Stimulated activated effector memory CD8-positive, alpha-beta T cell treated with anti-CD3 and anti-CD28 coated beads, Interleukin-12 subunit alpha, Interleukin-12 subunit beta, amount 100 ng/mL, for 72 hours (primary cell): ENCODE results near the gene KLHL41.

Source experiments
- ATAC-seq: fragments of 150-1000 bp; cut with Tn5 transposase; 2 replicates; pipeline ENCODE4 v1.10.0; 2021
- DNase-seq, 2 donors: peaks; one replicate each; pipeline ENCODE4 v3.0.0; 2021 to 2022; ENCODE audit warnings: low spot score in 2 of 2
- H3K27ac Mint-ChIP-seq: one replicate; pipeline ENCODE4 v1.8.0; 2022; ENCODE audit warnings: mild to moderate bottlenecking, mixed read lengths
- H3K36me3 Mint-ChIP-seq: one replicate; pipeline ENCODE4 v1.8.0; 2022; ENCODE audit warnings: mild to moderate bottlenecking, mixed read lengths
- H3K4me1 Mint-ChIP-seq: one replicate; pipeline ENCODE4 v1.8.0; 2022; ENCODE audit warnings: mixed read lengths
- H3K4me3 Mint-ChIP-seq: one replicate; pipeline ENCODE4 v1.8.0; 2022; ENCODE audit warnings: mild to moderate bottlenecking, mixed read lengths
- H3K9me3 Mint-ChIP-seq: one replicate; pipeline ENCODE4 v1.8.0; 2022; ENCODE audit warnings: mixed read lengths

Gene KLHL41

GRCh38 chr2:169509298-169509885 is at the start of gene KLHL41:
TSS of gene KLHL41 (plus strand) at chr2:169509702. CDS start at chr2:169509779, 77 bp downstream.
- no peak within 1 kb of the TSS for H3K4me3 Mint-ChIP-seq
- no peaks in the 10 kb centered on the region for H3K9me3 Mint-ChIP-seq
- no peak for DNase-seq
- H3K4me1 Mint-ChIP-seq = peaks cover 6% of the 10 kb centered on the region
- no peaks in the 10 kb centered on the region for H3K36me3 Mint-ChIP-seq
- no peak within 1 kb of the TSS for H3K27ac Mint-ChIP-seq
- ATAC-seq = no peak

GRCh38 chr2:169461143-169461542 is 48.4 kb upstream of the KLHL41 start:
- Mint-ChIP-seq H3K27ac (no peak overlapping the region), H3K4me3 (no peak overlapping the region), H3K4me1 (peaks cover 6% of the 10 kb centered on the region), H3K36me3 (peaks cover 7% of the 10 kb centered on the region), H3K9me3 (no peaks in the 10 kb centered on the region)
- no peak for DNase-seq
- ATAC-seq = no peak

- Mint-ChIP-seq H3K4me1 (peaks cover 6% of the 10 kb centered on the region), H3K36me3 (peaks cover 7% of the 10 kb centered on the region), H3K4me3 (no peak overlapping the region), H3K27ac (no peak overlapping the region), H3K9me3 (no peaks in the 10 kb centered on the region)
- peak; percentile 34 for ATAC-seq
- DNase-seq = no peak
Observed at GRCh38 chr2:169462896-169463695, 46.4 kb upstream of the KLHL41 start.

- Mint-ChIP-seq H3K9me3 (no peaks in the 10 kb centered on the region), H3K4me3 (no peak overlapping the region), H3K27ac (no peak overlapping the region), H3K36me3 (peaks cover 7% of the 10 kb centered on the region), H3K4me1 (peaks cover 6% of the 10 kb centered on the region)
- DNase-seq (no peak), ATAC-seq (peak; percentile 32)
Observed at GRCh38 chr2:169464466-169464865, 45.0 kb upstream of the KLHL41 start.

GRCh38 chr2:169464882-169465281 is 44.6 kb upstream of the KLHL41 start:
- no peak overlapping the region for H3K4me3 Mint-ChIP-seq
- H3K4me1 Mint-ChIP-seq = peaks cover 6% of the 10 kb centered on the region
- H3K9me3 Mint-ChIP-seq = no peaks in the 10 kb centered on the region
- H3K36me3 Mint-ChIP-seq = peaks cover 7% of the 10 kb centered on the region
- H3K27ac Mint-ChIP-seq = no peak overlapping the region
- no peak for DNase-seq
- ATAC-seq = peak; percentile 80

GRCh38 chr2:169468841-169469240 is 40.7 kb upstream of the KLHL41 start:
- ATAC-seq = peak; percentile 46
- Mint-ChIP-seq H3K9me3 (no peaks in the 10 kb centered on the region), H3K4me3 (no peak overlapping the region), H3K36me3 (peaks cover 7% of the 10 kb centered on the region), H3K4me1 (peaks cover 6% of the 10 kb centered on the region), H3K27ac (no peak overlapping the region)
- no peak for DNase-seq

- Mint-ChIP-seq H3K4me3 (no peak overlapping the region), H3K9me3 (no peaks in the 10 kb centered on the region), H3K36me3 (peaks cover 2% of the 10 kb centered on the region), H3K27ac (no peak overlapping the region), H3K4me1 (peaks cover 1% of the 10 kb centered on the region)
- DNase-seq (no peak), ATAC-seq (peak; percentile 71)
Observed at GRCh38 chr2:169469952-169470572, 39.4 kb upstream of the KLHL41 start.

GRCh38 chr2:169472249-169472648 is 37.3 kb upstream of the KLHL41 start:
- H3K27ac Mint-ChIP-seq = no peak overlapping the region
- no peaks in the 10 kb centered on the region for H3K36me3 Mint-ChIP-seq
- no peaks in the 10 kb centered on the region for H3K4me1 Mint-ChIP-seq
- no peak for DNase-seq
- no peak for ATAC-seq
- no peak overlapping the region for H3K4me3 Mint-ChIP-seq
- no peaks in the 10 kb centered on the region for H3K9me3 Mint-ChIP-seq

GRCh38 chr2:169476459-169476858 is 33.0 kb upstream of the KLHL41 start:
- peaks cover 12% of the 10 kb centered on the region for H3K4me1 Mint-ChIP-seq
- no peak overlapping the region for H3K4me3 Mint-ChIP-seq
- H3K36me3 Mint-ChIP-seq = no peaks in the 10 kb centered on the region
- H3K9me3 Mint-ChIP-seq = no peaks in the 10 kb centered on the region
- no peak for DNase-seq
- ATAC-seq = no peak
- no peak overlapping the region for H3K27ac Mint-ChIP-seq

- DNase-seq (no peak), ATAC-seq (no peak)
Observed at GRCh38 chr2:169478339-169478738, 31.2 kb upstream of the KLHL41 start.

GRCh38 chr2:169478745-169479256 is 30.7 kb upstream of the KLHL41 start:
- Mint-ChIP-seq H3K9me3 (no peaks in the 10 kb centered on the region), H3K4me1 (peaks cover 12% of the 10 kb centered on the region), H3K27ac (peak overlapping the region; percentile 81), H3K36me3 (no peaks in the 10 kb centered on the region), H3K4me3 (peak overlapping the region; percentile 81)
- no peak for DNase-seq
- ATAC-seq = no peak

More at GRCh38 chr2:169478339-169478738, 31.2 kb upstream of the KLHL41 start:
- peak overlapping the region; percentile 81 for H3K4me3 Mint-ChIP-seq
- no peak overlapping the region for H3K27ac Mint-ChIP-seq
- no peaks in the 10 kb centered on the region for H3K36me3 Mint-ChIP-seq
- no peaks in the 10 kb centered on the region for H3K9me3 Mint-ChIP-seq
- H3K4me1 Mint-ChIP-seq = peaks cover 12% of the 10 kb centered on the region

- peaks cover 12% of the 10 kb centered on the region for H3K4me1 Mint-ChIP-seq
- ATAC-seq (peak; percentile 98), DNase-seq (peak; percentile 70 to 85)
- peak within 1 kb of the TSS; percentile 81 for H3K4me3 Mint-ChIP-seq
- H3K9me3 Mint-ChIP-seq = no peaks in the 10 kb centered on the region
- peak within 1 kb of the TSS; percentile 81 for H3K27ac Mint-ChIP-seq
- H3K36me3 Mint-ChIP-seq = no peaks in the 10 kb centered on the region
Observed at GRCh38 chr2:169479257-169480078, 30.0 kb upstream of the KLHL41 start, which contains the start of gene BBS5. TSS of gene BBS5 (plus strand) at chr2:169479494. CDS start at chr2:169479554, 60 bp downstream.

- no peaks in the 10 kb centered on the region for H3K9me3 Mint-ChIP-seq
- peak overlapping the region; percentile 81 for H3K4me3 Mint-ChIP-seq
- ATAC-seq = no peak
- H3K4me1 Mint-ChIP-seq = peaks cover 12% of the 10 kb centered on the region
- no peaks in the 10 kb centered on the region for H3K36me3 Mint-ChIP-seq
- H3K27ac Mint-ChIP-seq = peak overlapping the region; percentile 81
- no peak for DNase-seq
Observed at GRCh38 chr2:169480079-169480465, 29.4 kb upstream of the KLHL41 start.

GRCh38 chr2:169485650-169486138 is 23.8 kb upstream of the KLHL41 start:
- H3K9me3 Mint-ChIP-seq = no peaks in the 10 kb centered on the region
- H3K4me1 Mint-ChIP-seq = no peaks in the 10 kb centered on the region
- ATAC-seq = no peak
- no peak overlapping the region for H3K4me3 Mint-ChIP-seq
- no peak overlapping the region for H3K27ac Mint-ChIP-seq
- DNase-seq = no peak
- H3K36me3 Mint-ChIP-seq = peaks cover 11% of the 10 kb centered on the region

GRCh38 chr2:169486487-169486886 is 23.0 kb upstream of the KLHL41 start:
- DNase-seq = no peak
- peak; percentile 51 for ATAC-seq
- H3K36me3 Mint-ChIP-seq = peaks cover 11% of the 10 kb centered on the region
- no peak overlapping the region for H3K4me3 Mint-ChIP-seq
- no peaks in the 10 kb centered on the region for H3K4me1 Mint-ChIP-seq
- H3K27ac Mint-ChIP-seq = no peak overlapping the region
- no peaks in the 10 kb centered on the region for H3K9me3 Mint-ChIP-seq
